GM23338 (cell line): ENCODE measurements around the gene TMA7. TPM values are rescaled to one million over a fixed set of nuclear protein-coding genes. Genes with fewer than 3 reads are reported as not detected.

Experiments used
- ATAC-seq: fragments of 200-7000 bp; cut with Tn5 transposase; 3 replicates; pipeline ENCODE4 v1.9.1; 2020
- DNase-seq: peaks from one replicate; pipeline ENCODE4 v3.0.0-alpha.2; 2015; ENCODE audit warnings: low spot score
- H2AFZ ChIP-seq: fragments of 200-600 bp; sonication (generic); 2 replicates; pipeline ENCODE4 v1.8.0; 2016; ENCODE audit warnings: antibody characterized with exemption, mild to moderate bottlenecking, moderate library complexity
- H3F3A ChIP-seq: fragments of 200-600 bp; sonication (generic); replicated peaks from 2 replicates; pipeline ENCODE4 v1.8.0; 2017; ENCODE audit warnings: antibody characterized with exemption, mixed run types, low read depth
- H3K27ac ChIP-seq: fragments of 200-600 bp; sonication (generic); 2 replicates; pipeline ENCODE4 v1.6.1; 2016; ENCODE audit warnings: low read depth
- H3K27me3 ChIP-seq: fragments of 200-600 bp; sonication (generic); 2 replicates; pipeline ENCODE4 v1.8.0; 2016; ENCODE audit warnings: mild to moderate bottlenecking, mixed run types, moderate library complexity; ENCODE audit not compliant: insufficient read depth
- H3K36me3 ChIP-seq: fragments of 200-600 bp; sonication (generic); 2 replicates; pipeline ENCODE4 v1.8.0; 2016; ENCODE audit warnings: mild to moderate bottlenecking; ENCODE audit not compliant: insufficient read depth
- H3K4me1 ChIP-seq: fragments of 200-600 bp; sonication (generic); 2 replicates; pipeline ENCODE4 v1.8.0; 2016; ENCODE audit warnings: mild to moderate bottlenecking, moderate library complexity; ENCODE audit not compliant: insufficient read depth
- H3K4me2 ChIP-seq: fragments of 200-600 bp; sonication (generic); 2 replicates; pipeline ENCODE4 v1.7.1; 2017; ENCODE audit warnings: mixed run types
- H3K4me3 ChIP-seq: fragments of 200-600 bp; sonication (generic); 2 replicates; pipeline ENCODE4 v1.6.1; 2016; ENCODE audit warnings: mixed run types
- H3K79me2 ChIP-seq: fragments of 200-600 bp; sonication (generic); replicated peaks from 2 replicates; pipeline ENCODE4 v1.8.0; 2017; ENCODE audit warnings: mild to moderate bottlenecking; ENCODE audit not compliant: insufficient read depth
- H3K9me2 ChIP-seq: fragments of 200-600 bp; sonication (generic); 2 replicates; pipeline ENCODE4 v1.8.0; 2017; ENCODE audit not compliant: insufficient read depth
- H4K20me1 ChIP-seq: fragments of 200-600 bp; sonication (generic); replicated peaks from 2 replicates; pipeline ENCODE4 v1.8.0; 2017; ENCODE audit warnings: mild to moderate bottlenecking; ENCODE audit not compliant: insufficient read depth
- H3K27ac Mint-ChIP-seq: 2 replicates; pipeline ENCODE4 v1.8.0; 2020; ENCODE audit warnings: inconsistent platforms, mild to moderate bottlenecking, moderate library complexity, mixed read lengths
- H3K27me3 Mint-ChIP-seq: 3 replicates; pipeline ENCODE4 v1.8.0; 2022; ENCODE audit warnings: low read depth, mild to moderate bottlenecking, moderate library complexity, mixed read lengths, inconsistent platforms; ENCODE audit not compliant: insufficient read depth, poor library complexity
- H3K36me3 Mint-ChIP-seq: 3 replicates; pipeline ENCODE4 v1.8.0; 2021; ENCODE audit warnings: low read depth, mild to moderate bottlenecking, inconsistent platforms, moderate library complexity, mixed read lengths
- H3K4me1 Mint-ChIP-seq: 3 replicates; pipeline ENCODE4 v1.8.0; 2020; ENCODE audit warnings: mild to moderate bottlenecking, inconsistent platforms, mixed read lengths
- H3K4me3 Mint-ChIP-seq: 3 replicates; pipeline ENCODE4 v1.8.0; 2021; ENCODE audit warnings: moderate library complexity, mild to moderate bottlenecking, inconsistent platforms, mixed read lengths
- H3K9me3 Mint-ChIP-seq: 3 replicates; pipeline ENCODE4 v1.8.0; 2020; ENCODE audit warnings: moderate library complexity, mild to moderate bottlenecking, inconsistent platforms, mixed read lengths
- EZH2 ChIP-seq: fragments of 200-600 bp; sonication (generic); IDR thresholded peaks from one replicate; pipeline ENCODE4 v1.8.0; 2017; ENCODE audit warnings: antibody characterized with exemption, mild to moderate bottlenecking, low read depth; ENCODE audit not compliant: unreplicated experiment
- EZH2phosphoT487 ChIP-seq: fragments of 200-600 bp; sonication (generic); IDR thresholded peaks from one replicate; pipeline ENCODE4 v1.8.1; 2018; ENCODE audit warnings: antibody characterized with exemption; ENCODE audit not compliant: unreplicated experiment
- JUNB ChIP-seq: IDR thresholded peaks from one replicate; pipeline ENCODE4 v1.6.1; 2016; ENCODE audit warnings: antibody characterized with exemption; ENCODE audit not compliant: unreplicated experiment
- POLR2AphosphoS5 ChIP-seq: IDR thresholded peaks from 2 replicates; pipeline ENCODE4 v1.6.1; 2016; ENCODE audit warnings: antibody characterized with exemption, low read depth
- ZNF114 ChIP-seq: fragments of 250-450 bp; sonication (Bioruptor Pico); IDR thresholded peaks from 2 replicates; pipeline ENCODE4 v1.5.0; 2020; ENCODE audit warnings: mild to moderate bottlenecking, moderate library complexity
- ZNF331 ChIP-seq: fragments of 250-450 bp; sonication (Bioruptor Pico); IDR thresholded peaks from 2 replicates; pipeline ENCODE4 v1.5.0; 2020; ENCODE audit warnings: low read depth, mild to moderate bottlenecking, moderate library complexity
- polyA plus RNA-seq: library from polyadenylated mRNA; unstranded; fragments of >200 nt; fragmentation: Nextera tagmentation; extraction: Ambion mirVana; gene quantifications from 2 replicates; pipeline ENCODE4 v1.2.1, GENCODE V29; 2016
- total RNA-seq: library from RNA; depleted of rRNA; stranded (reverse); fragments of >200 nt; shearing (Covaris generic); gene quantifications from 2 replicates; pipeline ENCODE4 v1.2.3, GENCODE V29; 2014
- TF ChIP-seq, protein P1 (sequence below): fragments of 250-450 bp; sonication (Bioruptor Pico); IDR thresholded peaks from 2 replicates; pipeline ENCODE4 v1.5.0; 2020; ENCODE audit warnings: mild to moderate bottlenecking, moderate library complexity
- TF ChIP-seq, protein P2 (sequence below), 2 experiments: fragments of 200-600 bp in 1 of 2; sonication (generic) in 1 of 2; conservative IDR thresholded peaks; 2 replicates each; pipeline versions ENCODE4 v1.5.1 to v1.6.1; 2016 to 2017; ENCODE audit warnings: antibody characterized with exemption in 2 of 2, low read depth in 2 of 2, mild to moderate bottlenecking in 2 of 2, moderate library complexity in 1 of 2
- TF ChIP-seq, protein P3 (sequence below): IDR thresholded peaks from 2 replicates; pipeline ENCODE4 v1.6.1; 2016; ENCODE audit warnings: antibody characterized with exemption

TMA7 gene
- total and polyA plus RNA-seq, 2 experiments from 2014 or later = 419 to 2,089 TPM

- Histone ChIP-seq H3K9me2 (no peaks in the 10 kb centered on the region), H3K27ac (no peak overlapping the region), H3K27me3 (no peaks in the 10 kb centered on the region), H3K4me1 (peaks cover 18% of the 10 kb centered on the region), H3K79me2 (peaks cover 63% of the 10 kb centered on the region), H3F3A (no peaks in the 10 kb centered on the region; the same call in 1 of the 2 replicates), H2AFZ (no peak overlapping the region), H3K36me3 (no peaks in the 10 kb centered on the region; the same call in 1 of the 2 replicates), H4K20me1 (peaks cover 33% of the 10 kb centered on the region), H3K4me3 (no peak overlapping the region), H3K4me2 (no peak overlapping the region)
- TF ChIP-seq JUNB = no peak
- no peak for TF ChIP-seq ZNF114
- no peak for TF ChIP-seq ZNF331 (CRISPR knock-in tag)
- Mint-ChIP-seq H3K9me3 (peaks cover 3% of the 10 kb centered on the region; the same call in 1 of the 3 replicates), H3K4me1 (peaks cover 39% of the 10 kb centered on the region), H3K27ac (no peak overlapping the region), H3K36me3 (peaks cover 41% of the 10 kb centered on the region), H3K27me3 (peaks cover 14% of the 10 kb centered on the region), H3K4me3 (peak overlapping the region; percentile 17; the same call in 1 of the 3 replicates)
- no peak for DNase-seq
- no peak for ATAC-seq
These were observed 16.0 kb upstream of the TMA7 start for GRCh38 chr3:48423883-48424695.

- Mint-ChIP-seq H3K9me3 (peaks cover 3% of the 10 kb centered on the region; the same call in 1 of the 3 replicates), H3K4me1 (peaks cover 40% of the 10 kb centered on the region), H3K27me3 (peaks cover 14% of the 10 kb centered on the region), H3K27ac (peak overlapping the region; percentile 57), H3K36me3 (peaks cover 38% of the 10 kb centered on the region), H3K4me3 (peak overlapping the region; percentile 4; the same call in 2 of the 3 replicates)
- Histone ChIP-seq H3K36me3 (no peaks in the 10 kb centered on the region; the same call in 1 of the 2 replicates), H3K27ac (no peak overlapping the region), H3K27me3 (no peaks in the 10 kb centered on the region), H3K79me2 (peaks cover 63% of the 10 kb centered on the region), H3K4me1 (peaks cover 20% of the 10 kb centered on the region), H2AFZ (no peak overlapping the region), H3K4me2 (no peak overlapping the region), H4K20me1 (peaks cover 33% of the 10 kb centered on the region), H3K4me3 (no peak overlapping the region), H3K9me2 (no peaks in the 10 kb centered on the region), H3F3A (peaks cover 2% of the 10 kb centered on the region)
- no peak for ATAC-seq
- no peak for DNase-seq
- TF ChIP-seq EZH2phosphoT487 (no peak), ZNF114 (no peak), EZH2 (no peak), POLR2AphosphoS5 (no peak)
- TF ChIP-seq, protein P1, sequence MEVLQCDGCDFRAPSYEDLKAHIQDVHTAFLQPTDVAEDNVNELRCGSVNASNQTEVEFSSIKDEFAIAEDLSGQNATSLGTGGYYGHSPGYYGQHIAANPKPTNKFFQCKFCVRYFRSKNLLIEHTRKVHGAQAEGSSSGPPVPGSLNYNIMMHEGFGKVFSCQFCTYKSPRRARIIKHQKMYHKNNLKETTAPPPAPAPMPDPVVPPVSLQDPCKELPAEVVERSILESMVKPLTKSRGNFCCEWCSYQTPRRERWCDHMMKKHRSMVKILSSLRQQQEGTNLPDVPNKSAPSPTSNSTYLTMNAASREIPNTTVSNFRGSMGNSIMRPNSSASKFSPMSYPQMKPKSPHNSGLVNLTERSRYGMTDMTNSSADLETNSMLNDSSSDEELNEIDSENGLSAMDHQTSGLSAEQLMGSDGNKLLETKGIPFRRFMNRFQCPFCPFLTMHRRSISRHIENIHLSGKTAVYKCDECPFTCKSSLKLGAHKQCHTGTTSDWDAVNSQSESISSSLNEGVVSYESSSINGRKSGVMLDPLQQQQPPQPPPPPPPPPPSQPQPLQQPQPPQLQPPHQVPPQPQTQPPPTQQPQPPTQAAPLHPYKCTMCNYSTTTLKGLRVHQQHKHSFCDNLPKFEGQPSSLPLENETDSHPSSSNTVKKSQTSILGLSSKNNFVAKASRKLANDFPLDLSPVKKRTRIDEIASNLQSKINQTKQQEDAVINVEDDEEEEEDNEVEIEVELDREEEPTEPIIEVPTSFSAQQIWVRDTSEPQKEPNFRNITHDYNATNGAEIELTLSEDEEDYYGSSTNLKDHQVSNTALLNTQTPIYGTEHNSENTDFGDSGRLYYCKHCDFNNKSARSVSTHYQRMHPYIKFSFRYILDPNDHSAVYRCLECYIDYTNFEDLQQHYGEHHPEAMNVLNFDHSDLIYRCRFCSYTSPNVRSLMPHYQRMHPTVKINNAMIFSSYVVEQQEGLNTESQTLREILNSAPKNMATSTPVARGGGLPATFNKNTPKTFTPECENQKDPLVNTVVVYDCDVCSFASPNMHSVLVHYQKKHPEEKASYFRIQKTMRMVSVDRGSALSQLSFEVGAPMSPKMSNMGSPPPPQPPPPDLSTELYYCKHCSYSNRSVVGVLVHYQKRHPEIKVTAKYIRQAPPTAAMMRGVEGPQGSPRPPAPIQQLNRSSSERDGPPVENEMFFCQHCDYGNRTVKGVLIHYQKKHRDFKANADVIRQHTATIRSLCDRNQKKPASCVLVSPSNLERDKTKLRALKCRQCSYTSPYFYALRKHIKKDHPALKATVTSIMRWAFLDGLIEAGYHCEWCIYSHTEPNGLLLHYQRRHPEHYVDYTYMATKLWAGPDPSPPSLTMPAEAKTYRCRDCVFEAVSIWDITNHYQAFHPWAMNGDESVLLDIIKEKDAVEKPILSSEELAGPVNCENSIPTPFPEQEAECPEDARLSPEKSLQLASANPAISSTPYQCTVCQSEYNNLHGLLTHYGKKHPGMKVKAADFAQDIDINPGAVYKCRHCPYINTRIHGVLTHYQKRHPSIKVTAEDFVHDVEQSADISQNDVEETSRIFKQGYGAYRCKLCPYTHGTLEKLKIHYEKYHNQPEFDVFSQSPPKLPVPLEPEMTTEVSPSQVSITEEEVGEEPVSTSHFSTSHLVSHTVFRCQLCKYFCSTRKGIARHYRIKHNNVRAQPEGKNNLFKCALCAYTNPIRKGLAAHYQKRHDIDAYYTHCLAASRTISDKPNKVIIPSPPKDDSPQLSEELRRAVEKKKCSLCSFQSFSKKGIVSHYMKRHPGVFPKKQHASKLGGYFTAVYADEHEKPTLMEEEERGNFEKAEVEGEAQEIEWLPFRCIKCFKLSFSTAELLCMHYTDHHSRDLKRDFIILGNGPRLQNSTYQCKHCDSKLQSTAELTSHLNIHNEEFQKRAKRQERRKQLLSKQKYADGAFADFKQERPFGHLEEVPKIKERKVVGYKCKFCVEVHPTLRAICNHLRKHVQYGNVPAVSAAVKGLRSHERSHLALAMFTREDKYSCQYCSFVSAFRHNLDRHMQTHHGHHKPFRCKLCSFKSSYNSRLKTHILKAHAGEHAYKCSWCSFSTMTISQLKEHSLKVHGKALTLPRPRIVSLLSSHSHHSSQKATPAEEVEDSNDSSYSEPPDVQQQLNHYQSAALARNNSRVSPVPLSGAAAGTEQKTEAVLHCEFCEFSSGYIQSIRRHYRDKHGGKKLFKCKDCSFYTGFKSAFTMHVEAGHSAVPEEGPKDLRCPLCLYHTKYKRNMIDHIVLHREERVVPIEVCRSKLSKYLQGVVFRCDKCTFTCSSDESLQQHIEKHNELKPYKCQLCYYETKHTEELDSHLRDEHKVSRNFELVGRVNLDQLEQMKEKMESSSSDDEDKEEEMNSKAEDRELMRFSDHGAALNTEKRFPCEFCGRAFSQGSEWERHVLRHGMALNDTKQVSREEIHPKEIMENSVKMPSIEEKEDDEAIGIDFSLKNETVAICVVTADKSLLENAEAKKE (CRISPR knock-in tag) = no peak
- TF ChIP-seq, protein P2, sequence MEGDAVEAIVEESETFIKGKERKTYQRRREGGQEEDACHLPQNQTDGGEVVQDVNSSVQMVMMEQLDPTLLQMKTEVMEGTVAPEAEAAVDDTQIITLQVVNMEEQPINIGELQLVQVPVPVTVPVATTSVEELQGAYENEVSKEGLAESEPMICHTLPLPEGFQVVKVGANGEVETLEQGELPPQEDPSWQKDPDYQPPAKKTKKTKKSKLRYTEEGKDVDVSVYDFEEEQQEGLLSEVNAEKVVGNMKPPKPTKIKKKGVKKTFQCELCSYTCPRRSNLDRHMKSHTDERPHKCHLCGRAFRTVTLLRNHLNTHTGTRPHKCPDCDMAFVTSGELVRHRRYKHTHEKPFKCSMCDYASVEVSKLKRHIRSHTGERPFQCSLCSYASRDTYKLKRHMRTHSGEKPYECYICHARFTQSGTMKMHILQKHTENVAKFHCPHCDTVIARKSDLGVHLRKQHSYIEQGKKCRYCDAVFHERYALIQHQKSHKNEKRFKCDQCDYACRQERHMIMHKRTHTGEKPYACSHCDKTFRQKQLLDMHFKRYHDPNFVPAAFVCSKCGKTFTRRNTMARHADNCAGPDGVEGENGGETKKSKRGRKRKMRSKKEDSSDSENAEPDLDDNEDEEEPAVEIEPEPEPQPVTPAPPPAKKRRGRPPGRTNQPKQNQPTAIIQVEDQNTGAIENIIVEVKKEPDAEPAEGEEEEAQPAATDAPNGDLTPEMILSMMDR (conservative IDR thresholded peaks at IDR 0.05; ENCODE audit: low read depth in 2 of 2) = no peak
- TF ChIP-seq, protein P3, sequence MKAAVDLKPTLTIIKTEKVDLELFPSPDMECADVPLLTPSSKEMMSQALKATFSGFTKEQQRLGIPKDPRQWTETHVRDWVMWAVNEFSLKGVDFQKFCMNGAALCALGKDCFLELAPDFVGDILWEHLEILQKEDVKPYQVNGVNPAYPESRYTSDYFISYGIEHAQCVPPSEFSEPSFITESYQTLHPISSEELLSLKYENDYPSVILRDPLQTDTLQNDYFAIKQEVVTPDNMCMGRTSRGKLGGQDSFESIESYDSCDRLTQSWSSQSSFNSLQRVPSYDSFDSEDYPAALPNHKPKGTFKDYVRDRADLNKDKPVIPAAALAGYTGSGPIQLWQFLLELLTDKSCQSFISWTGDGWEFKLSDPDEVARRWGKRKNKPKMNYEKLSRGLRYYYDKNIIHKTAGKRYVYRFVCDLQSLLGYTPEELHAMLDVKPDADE = no peak
These were observed 14.7 kb upstream of the TMA7 start for GRCh38 chr3:48425281-48425812.
